Colonic mucosa (tissue), 4 donors: Measurements from ENCODE around the gene NPFFR2. TPM values are rescaled to one million over a fixed set of nuclear protein-coding genes. Genes with fewer than 3 reads are reported as not detected.
"Not testable (repeated sequence)": the region's sequence is repeated elsewhere in the genome, so short reads cannot be mapped to it uniquely, and the experiment has no call there.

Experiments
- DNase-seq: peaks from one replicate; pipeline ENCODE4 v3.0.0-alpha.2; 2020
- H3K27ac ChIP-seq: fragments of 200-600 bp; one replicate; pipeline ENCODE4 v1.8.0; 2021
- H3K27me3 ChIP-seq: fragments of 200-600 bp; one replicate; pipeline ENCODE4 v1.8.0; 2021
- H3K36me3 ChIP-seq: fragments of 200-600 bp; one replicate; pipeline ENCODE4 v1.8.0; 2021
- H3K4me1 ChIP-seq: fragments of 200-600 bp; one replicate; pipeline ENCODE4 v1.8.0; 2021; ENCODE audit warnings: mild to moderate bottlenecking
- H3K4me3 ChIP-seq: fragments of 200-600 bp; one replicate; pipeline ENCODE4 v1.8.0; 2021
- H3K9ac ChIP-seq, 2 donors: one replicate each; pipeline ENCODE4 v1.7.0; 2013; ENCODE audit warnings: control low read depth in 2 of 2, low read depth in 2 of 2, low read length in 2 of 2
- H3K9me3 ChIP-seq: fragments of 200-600 bp; one replicate; pipeline ENCODE4 v1.8.0; 2021
- CTCF ChIP-seq: fragments of 200-600 bp; IDR thresholded peaks from one replicate; pipeline ENCODE4 v1.8.0; 2022; ENCODE audit warnings: antibody characterized with exemption, mild to moderate bottlenecking
- intact Hi-C: fragments of 100-400 bp; cut with DNase I; formaldehyde crosslinking; loops from one replicate; pipeline ENCODE4 v1.14.1; 2022
- total RNA-seq, 2 donors: library from RNA; stranded (reverse); fragmentation: NEBNext Ultra II Directional in 1 of 2; extraction: Animal tissue kit (Norgen Biotek cat#: 25700) in 1 of 2; gene quantifications; one replicate each; pipeline ENCODE4 v1.2.1, GENCODE V29; 2021
- donor health status: healthy.
- donor health status: DM: no; HTN: no; CAD: no.
- donor health status: DM: no; HTN: no; CAD: no.

NPFFR2 gene
- total RNA-seq, 2 donors from 2014 or later: not detected

GRCh38 chr4:72136429-72136828 lies 104.6 kb downstream of the NPFFR2 start:
- no peaks in the 10 kb centered on the region for H3K9me3 ChIP-seq
- no peak for DNase-seq
- H3K36me3 ChIP-seq: no peaks in the 10 kb centered on the region
- no peaks in the 10 kb centered on the region for H3K4me1 ChIP-seq
- no peak overlapping the region for H3K4me3 ChIP-seq
- H3K27me3 ChIP-seq: no peaks in the 10 kb centered on the region
- intact Hi-C loops: no loop called here
- no peak for TF ChIP-seq CTCF
- H3K27ac ChIP-seq: no peak overlapping the region
- H3K9ac ChIP-seq: no peak overlapping the region

GRCh38 chr4:72139997-72140396 lies 108.2 kb downstream of the NPFFR2 start:
- H3K4me3 ChIP-seq, H3K4me1 ChIP-seq, H3K27ac ChIP-seq, H3K9ac ChIP-seq, H3K9me3 ChIP-seq, DNase-seq, intact Hi-C loops, H3K36me3 ChIP-seq, H3K27me3 ChIP-seq: not testable (repeated sequence)

- intact Hi-C loops: no loop called here
- Histone ChIP-seq H3K9ac (no peak overlapping the region), H3K27me3 (no peaks in the 10 kb centered on the region), H3K27ac (no peak overlapping the region), H3K9me3 (no peaks in the 10 kb centered on the region), H3K36me3 (no peaks in the 10 kb centered on the region), H3K4me1 (no peaks in the 10 kb centered on the region), H3K4me3 (no peak overlapping the region)
- no peak for DNase-seq
- TF ChIP-seq CTCF: no peak
Observed at GRCh38 chr4:72144241-72144640, 112.4 kb downstream of the NPFFR2 start.

- DNase-seq: no peak
- Histone ChIP-seq H3K36me3 (no peaks in the 10 kb centered on the region), H3K9me3 (no peaks in the 10 kb centered on the region), H3K4me1 (no peaks in the 10 kb centered on the region), H3K4me3 (no peak overlapping the region), H3K9ac (no peak overlapping the region), H3K27me3 (no peaks in the 10 kb centered on the region), H3K27ac (no peak overlapping the region)
- intact Hi-C loops: no loop called here
- TF ChIP-seq CTCF: no peak
Observed at GRCh38 chr4:72152731-72153130, 120.9 kb downstream of the NPFFR2 start.

GRCh38 chr4:72153634-72154033 lies 121.8 kb downstream of the NPFFR2 start:
- H3K27ac ChIP-seq, H3K27me3 ChIP-seq, H3K4me3 ChIP-seq, H3K4me1 ChIP-seq, H3K9me3 ChIP-seq, DNase-seq, intact Hi-C loops, H3K36me3 ChIP-seq, H3K9ac ChIP-seq: not testable (repeated sequence)

GRCh38 chr4:72169285-72169684 lies 137.5 kb downstream of the NPFFR2 start:
- H3K9ac ChIP-seq, intact Hi-C loops, H3K27me3 ChIP-seq, H3K4me1 ChIP-seq, H3K4me3 ChIP-seq, H3K9me3 ChIP-seq, DNase-seq, H3K36me3 ChIP-seq, H3K27ac ChIP-seq: not testable (repeated sequence)

GRCh38 chr4:72169861-72170260 lies 138.1 kb downstream of the NPFFR2 start:
- no peaks in the 10 kb centered on the region for H3K36me3 ChIP-seq
- no peak overlapping the region for H3K27ac ChIP-seq
- TF ChIP-seq CTCF: no peak
- intact Hi-C loops: no loop called here
- no peaks in the 10 kb centered on the region for H3K9me3 ChIP-seq
- no peak overlapping the region for H3K4me3 ChIP-seq
- no peaks in the 10 kb centered on the region for H3K4me1 ChIP-seq
- H3K9ac ChIP-seq: no peak overlapping the region
- H3K27me3 ChIP-seq: no peaks in the 10 kb centered on the region
- no peak for DNase-seq
